ENCODE results near the gene PIK3C2G. TPM values are rescaled to one million over a fixed set of nuclear protein-coding genes. Genes with fewer than 3 reads are reported as not detected.

PIK3C2G gene
- total and polyA plus RNA-seq, 2 of the 13 experiments (the other 11 are each of a cell fraction or from before 2014, with no cell fraction given): not detected

DNA sequence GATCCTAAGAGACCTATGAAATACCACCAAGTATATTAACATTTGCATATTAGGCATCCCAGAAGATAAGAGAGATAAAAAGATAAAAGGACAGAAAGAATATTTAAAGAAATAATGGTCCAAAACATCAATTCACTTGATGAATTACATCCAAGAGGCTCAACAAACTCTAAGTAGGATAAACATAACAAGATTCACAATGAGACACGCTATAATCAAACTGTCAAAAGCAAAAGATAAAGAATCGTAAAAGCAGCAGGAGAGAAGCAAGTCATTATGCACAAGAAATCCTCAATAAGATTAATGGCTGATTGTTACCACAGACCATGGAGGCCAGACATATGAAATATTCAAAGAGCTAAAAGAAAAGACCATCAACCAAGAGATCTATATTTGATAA, 396.9 kb downstream of the PIK3C2G start:
- intact Hi-C loops (cut with micrococcal nuclease; ENCODE audit: unreplicated experiment) (no loop called here), in situ Hi-C loops (cut with HindIII; ENCODE audit: extremely low pct_ligation_motif_present, low pct_unique_long_range_greater_than_20kb) (no loop called here)
- no peak for TF ChIP-seq CC2D1A (CRISPR knock-in tag; IDR thresholded peaks at IDR 0.05)
- TF ChIP-seq TGIF2 (CRISPR knock-in tag; IDR thresholded peaks at IDR 0.05): no peak
- no peak for TF ChIP-seq REL (CRISPR knock-in tag; conservative IDR thresholded peaks at IDR 0.05)
- no peak for TF ChIP-seq RAD51 (IDR thresholded peaks at IDR 0.05; ENCODE audit: borderline replicate concordance)
- TF ChIP-seq PLRG1 (conservative IDR thresholded peaks at IDR 0.05): no peak
- no peak for TF ChIP-seq ZNF224 (CRISPR knock-in tag; IDR thresholded peaks at IDR 0.05)
- no peak for TF ChIP-seq ZNF326 (CRISPR knock-in tag; IDR thresholded peaks at IDR 0.05; ENCODE audit: borderline replicate concordance)
- no peak for TF ChIP-seq TRIM22 (IDR thresholded peaks at IDR 0.05)
- TF ChIP-seq TP53 (CRISPR knock-in tag; conservative IDR thresholded peaks at IDR 0.05): no peak
- TF ChIP-seq GABPA (IDR thresholded peaks at IDR 0.05; ENCODE audit: low read depth, low read length): no peak
- no peak for TF ChIP-seq GABPA (CRISPR knock-in tag; IDR thresholded peaks at IDR 0.05; ENCODE audit: low read depth)
- TF ChIP-seq ZNF138 (CRISPR knock-in tag; IDR thresholded peaks at IDR 0.05; ENCODE audit: low read depth): no peak
- no peak overlapping the region for H3K9ac ChIP-seq (ENCODE audit: insufficient read depth, low read depth, low read length)
- H3K4me3 ChIP-seq (replicated peaks in 1 of 3; ENCODE audit: insufficient read depth in 1 of 3, low read depth in 2 of 3, low read length in 3 of 3): no peak overlapping the region
- H4K20me1 ChIP-seq (ENCODE audit: insufficient read depth, low read length): no peaks in the 10 kb centered on the region
- ChIA-PET CTCF (ENCODE audit: low intra/inter-chr PET ratio, low total read pairs) (no interaction called here), POLR2A (no interaction called here)
- H3K9me3 ChIP-seq (ENCODE audit: low read length): no peaks in the 10 kb centered on the region
- BruUV-seq (replicated peaks): no TSS peak
- no peaks in the 10 kb centered on the region for H3K27me3 ChIP-seq (ENCODE audit: control insufficient read depth in 1 of 2, insufficient read depth in 2 of 2, low read length in 2 of 2)
- H3K4me1 ChIP-seq (ENCODE audit: insufficient read depth, low read length): no peaks in the 10 kb centered on the region
- FAIRE-seq (no peak), DNase-seq (ENCODE audit: low spot score) (no peak), ATAC-seq (no peak)
- no peaks in the 10 kb centered on the region for H3K79me2 ChIP-seq (ENCODE audit: insufficient read depth, low read length)
- H3K4me2 ChIP-seq (ENCODE audit: low read depth, low read length): no peak overlapping the region
- H3K27ac ChIP-seq (ENCODE audit: extremely low read length, insufficient read depth, low read length): no peak overlapping the region
- no peak overlapping the region for H2AFZ ChIP-seq (ENCODE audit: low read length)
- WGBS (ENCODE audit: low lambda C conversion rate): 3% methylated on average over 2 of the region's 2 CpGs
- no peaks in the 10 kb centered on the region for H3K36me3 ChIP-seq (replicated peaks in 1 of 2; ENCODE audit: control insufficient read depth in 1 of 2, insufficient read depth in 2 of 2, low read length in 2 of 2)
